Spleen (tissue), 11 donors: ENCODE data around the gene GATAD2A. TPM values are rescaled to one million over a fixed set of nuclear protein-coding genes. Genes with fewer than 3 reads are reported as not detected.

Experiments
- DNase-seq: peaks from one replicate; pipeline ENCODE4 v3.0.0-alpha.2; 2020
- H3K27ac ChIP-seq, 8 donors: fragments of 200-600 bp; sonication (generic) in 7 of 8; 1 replicate in 4 of 8; 2 replicates in 4 of 8; pipeline versions ENCODE4 v1.5.0 to v1.8.0; 2016 to 2021; ENCODE audit warnings: inconsistent platforms in 4 of 8, mild to moderate bottlenecking in 4 of 8, moderate library complexity in 1 of 8
- H3K27me3 ChIP-seq, 7 donors: fragments of 200-600 bp; sonication (generic) in 6 of 7; replicated peaks in 1 of 7; 1 replicate in 4 of 7; 2 replicates in 3 of 7; pipeline versions ENCODE4 v1.5.0 to v1.8.0; 2016 to 2021; ENCODE audit warnings: inconsistent platforms in 3 of 7, mild to moderate bottlenecking in 1 of 7
- H3K36me3 ChIP-seq, 6 donors: fragments of 200-600 bp; sonication (generic) in 5 of 6; 1 replicate in 4 of 6; 2 replicates in 2 of 6; pipeline versions ENCODE4 v1.5.0 to v1.8.0; 2016 to 2021; ENCODE audit warnings: inconsistent platforms in 2 of 6
- H3K4me1 ChIP-seq, 6 donors: fragments of 200-600 bp; sonication (generic) in 5 of 6; 1 replicate in 3 of 6; 2 replicates in 3 of 6; pipeline versions ENCODE4 v1.5.0 to v1.8.0; 2016 to 2021; ENCODE audit warnings: inconsistent platforms in 3 of 6
- H3K4me3 ChIP-seq, 8 donors: fragments of 200-600 bp; sonication (generic) in 7 of 8; 1 replicate in 4 of 8; 2 replicates in 4 of 8; pipeline versions ENCODE4 v1.5.0 to v1.8.0; 2016 to 2021; ENCODE audit warnings: inconsistent platforms in 4 of 8, mild to moderate bottlenecking in 4 of 8, moderate library complexity in 2 of 8
- H3K9me3 ChIP-seq, 8 donors: fragments of 200-600 bp; sonication (generic) in 7 of 8; 1 replicate in 4 of 8; 2 replicates in 4 of 8; pipeline versions ENCODE4 v1.5.0 to v1.8.0; 2016 to 2021; ENCODE audit warnings: inconsistent platforms in 4 of 8
- CTCF ChIP-seq, 11 experiments: fragments of 200-600 bp in 7 of 11; fragments of 450-650 bp in 4 of 11; sonication (generic) in 4 of 11; IDR thresholded peaks in 8 of 11; conservative IDR thresholded peaks in 3 of 11; 1 replicate in 7 of 11; 2 replicates in 4 of 11; pipeline versions ENCODE4 v1.4.0 to v1.8.0; 2016 to 2021; ENCODE audit warnings: antibody characterized with exemption in 11 of 11, inconsistent platforms in 4 of 11, mild to moderate bottlenecking in 1 of 11
- POLR2A ChIP-seq, 3 donors: fragments of 450-650 bp; IDR thresholded peaks; one replicate each; pipeline ENCODE4 v1.5.1; 2017; ENCODE audit warnings: antibody characterized with exemption in 3 of 3, mild to moderate bottlenecking in 1 of 3
- POLR2AphosphoS5 ChIP-seq, 3 donors: sonication (generic); formaldehyde crosslinking; IDR thresholded peaks; one replicate each; pipeline ENCODE4 v1.5.1; 2017; ENCODE audit warnings: antibody characterized with exemption in 3 of 3
- WGBS, 5 donors: extraction: QIAGEN DNeasy Blood & Tissue Kit in 3 of 5; methylation state at CpG; one replicate each; pipeline versions ENCODE4 v1.1.5 to v1.1.7; 2013 to 2018; 5-methylcytosine and 5-hydroxymethylcytosine counted together
- intact Hi-C: fragments of 100-400 bp; cut with DNase I; formaldehyde crosslinking; loops from one replicate; pipeline ENCODE4 v1.15.0; 2023; ENCODE audit warnings: low total_unique reads
- polyA plus RNA-seq, 3 donors: library from polyadenylated mRNA; stranded (reverse); fragments of 200-250 nt; gene quantifications; one replicate each; pipeline ENCODE4 v1.2.1, GENCODE V29; 2013
- total RNA-seq, 7 donors: library from RNA; depleted of rRNA in 3 of 7; stranded (reverse); fragments of >200 nt in 3 of 7; fragmentation: NEBNext Ultra II Directional in 4 of 7; extraction: Animal tissue kit (Norgen Biotek cat#: 25700) in 4 of 7; gene quantifications; one replicate each; pipeline versions ENCODE4 v1.1.0 to v1.2.1, GENCODE V29; 2016 to 2021
- donor health status: healthy with polysubstance abuse.
- donor health status: DM: no; HTN: no; CAD: no; lungs with moderate emphysema.
- donor health status: DM: no; HTN: no; CAD: no.
- donor health status: Bipolar disorder and iron deficiency.
- donor health status: healthy.
- donor health status: DM: no; HTN: no; CAD: no.
- donor health status: DM: yes; HTN: yes; CAD: no.

Gene GATAD2A
- total and polyA plus RNA-seq, 10 donors = 11.6 to 122 (median 66.8) TPM

GRCh38 chr19:19500975-19501644 lies 95.6 kb downstream of the GATAD2A start:
- Histone ChIP-seq H3K27ac (no peak overlapping the region), H3K4me3 (no peak overlapping the region), H3K36me3 (peaks cover 3 to 100% (median 99%) of the 10 kb centered on the region in 6 donors), H3K27me3 (no peaks in the 10 kb centered on the region), H3K9me3 (no peaks in the 10 kb centered on the region), H3K4me1 (peaks cover 0 to 9% (median 0%) of the 10 kb centered on the region in 6 donors)
- WGBS, 5 donors = 91 to 95% (median 92%) methylated on average over 23 to 34 of the region's 34 CpGs
- TF ChIP-seq CTCF (IDR thresholded peaks at IDR 0.05 in 8 of 11, conservative IDR thresholded peaks at IDR 0.05 in 3 of 11) = no peak
- peak in 2 of 3 donors; percentile 6 to 53 for TF ChIP-seq POLR2AphosphoS5 (IDR thresholded peaks at IDR 0.05)
- TF ChIP-seq POLR2A (IDR thresholded peaks at IDR 0.05) = no peak
- peak; percentile 62 for DNase-seq
- intact Hi-C loops = no loop called here

- Histone ChIP-seq H3K4me1 (peaks cover 0 to 4% (median 0%) of the 10 kb centered on the region in 6 donors), H3K27ac (no peak overlapping the region), H3K36me3 (peaks cover 3 to 100% (median 98%) of the 10 kb centered on the region in 6 donors), H3K4me3 (no peak overlapping the region), H3K27me3 (no peaks in the 10 kb centered on the region), H3K9me3 (no peaks in the 10 kb centered on the region)
- DNase-seq = peak; percentile 63
- WGBS, 5 donors = 94 to 96% (median 95%) methylated on average over 26 of the region's 26 CpGs
- intact Hi-C loops = no loop called here
- TF ChIP-seq CTCF (IDR thresholded peaks at IDR 0.05 in 8 of 11, conservative IDR thresholded peaks at IDR 0.05 in 3 of 11) (no peak), POLR2AphosphoS5 (IDR thresholded peaks at IDR 0.05) (no peak), POLR2A (IDR thresholded peaks at IDR 0.05) (no peak)
These were observed 96.3 kb downstream of the GATAD2A start for GRCh38 chr19:19501798-19502197.

GRCh38 chr19:19502281-19502680 lies 96.8 kb downstream of the GATAD2A start:
- no peak for TF ChIP-seq POLR2A (IDR thresholded peaks at IDR 0.05)
- peak in 1 of 3 donors; percentile 46 for TF ChIP-seq POLR2AphosphoS5 (IDR thresholded peaks at IDR 0.05)
- no peaks in the 10 kb centered on the region for H3K9me3 ChIP-seq
- no peak overlapping the region for H3K4me3 ChIP-seq
- no peak overlapping the region for H3K27ac ChIP-seq
- peaks cover 3 to 100% (median 94%) of the 10 kb centered on the region in 6 donors for H3K36me3 ChIP-seq
- intact Hi-C loops = no loop called here
- WGBS, 5 donors = 94 to 98% (median 96%) methylated on average over 14 to 19 of the region's 19 CpGs
- H3K4me1 ChIP-seq = no peaks in the 10 kb centered on the region
- H3K27me3 ChIP-seq = no peaks in the 10 kb centered on the region
- peak; percentile 51 for DNase-seq

GRCh38 chr19:19502808-19503602 lies 97.5 kb downstream of the GATAD2A start:
- TF ChIP-seq CTCF (IDR thresholded peaks at IDR 0.05 in 8 of 11, conservative IDR thresholded peaks at IDR 0.05 in 3 of 11) = no peak
- TF ChIP-seq POLR2AphosphoS5 (IDR thresholded peaks at IDR 0.05) = peak in 1 of 3 donors; percentile 7
- TF ChIP-seq POLR2A (IDR thresholded peaks at IDR 0.05) = no peak
- H3K27me3 ChIP-seq = no peaks in the 10 kb centered on the region
- intact Hi-C loops = no loop called here
- H3K27ac ChIP-seq = no peak overlapping the region
- no peaks in the 10 kb centered on the region for H3K9me3 ChIP-seq
- no peak overlapping the region for H3K4me3 ChIP-seq
- no peaks in the 10 kb centered on the region for H3K4me1 ChIP-seq
- WGBS, 5 donors = 84 to 95% (median 92%) methylated on average over 18 of the region's 18 CpGs
- DNase-seq = peak; percentile 54
- H3K36me3 ChIP-seq = peaks cover 3 to 100% (median 91%) of the 10 kb centered on the region in 6 donors
